Ovary (tissue), 3 donors: Measurements from ENCODE around the gene MAD1L1.

Source experiments
- EP300 ChIP-seq: sonication (generic); formaldehyde crosslinking; IDR thresholded peaks from one replicate; pipeline ENCODE4 v1.6.1; 2017; ENCODE audit warnings: antibody characterized with exemption
- TF ChIP-seq, protein P1 (sequence below), 3 donors: fragments of 450-650 bp in 2 of 3; fragments of 200-600 bp in 1 of 3; IDR thresholded peaks; one replicate each; pipeline versions ENCODE4 v1.5.1 to v1.8.0; 2016 to 2022; ENCODE audit warnings: antibody characterized with exemption in 3 of 3, mild to moderate bottlenecking in 1 of 3
- donor health status: DM: no; HTN: no; CAD: no.

DNA sequence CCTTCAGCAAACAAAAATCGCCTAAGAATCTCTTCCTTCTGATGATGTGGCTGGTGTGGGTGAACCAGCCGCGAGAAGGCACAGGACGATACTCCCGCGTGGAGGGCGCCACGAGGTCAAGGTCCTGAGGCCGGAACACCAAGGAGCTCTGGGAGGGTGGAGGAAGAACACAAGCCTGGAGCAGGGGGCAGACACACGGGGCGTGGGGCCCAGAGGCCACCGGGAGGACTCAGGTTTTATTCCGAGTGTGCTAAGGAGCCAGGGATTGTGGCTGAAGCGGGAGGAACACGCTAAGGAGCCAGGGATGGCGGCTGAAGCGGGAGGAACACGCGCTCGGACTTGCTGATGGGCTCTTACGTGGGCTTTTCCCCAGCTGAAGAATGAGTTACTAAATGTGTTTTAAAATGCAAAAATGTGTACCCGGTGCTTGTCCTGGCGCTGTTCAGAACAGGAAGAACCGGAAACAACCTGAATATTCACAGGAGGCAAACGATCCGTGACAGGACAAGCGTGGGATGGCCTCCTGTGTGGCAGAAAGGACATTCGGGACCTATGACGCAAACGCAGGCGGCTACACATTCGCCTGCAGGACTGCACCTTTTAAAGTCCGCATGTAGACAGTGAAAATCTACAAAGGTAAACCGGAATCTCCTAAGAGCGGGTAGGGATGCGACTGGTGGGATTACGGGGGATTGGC is 64.0 kb downstream of the MAD1L1 start:
- TF ChIP-seq EP300: no peak
- TF ChIP-seq, protein P1, sequence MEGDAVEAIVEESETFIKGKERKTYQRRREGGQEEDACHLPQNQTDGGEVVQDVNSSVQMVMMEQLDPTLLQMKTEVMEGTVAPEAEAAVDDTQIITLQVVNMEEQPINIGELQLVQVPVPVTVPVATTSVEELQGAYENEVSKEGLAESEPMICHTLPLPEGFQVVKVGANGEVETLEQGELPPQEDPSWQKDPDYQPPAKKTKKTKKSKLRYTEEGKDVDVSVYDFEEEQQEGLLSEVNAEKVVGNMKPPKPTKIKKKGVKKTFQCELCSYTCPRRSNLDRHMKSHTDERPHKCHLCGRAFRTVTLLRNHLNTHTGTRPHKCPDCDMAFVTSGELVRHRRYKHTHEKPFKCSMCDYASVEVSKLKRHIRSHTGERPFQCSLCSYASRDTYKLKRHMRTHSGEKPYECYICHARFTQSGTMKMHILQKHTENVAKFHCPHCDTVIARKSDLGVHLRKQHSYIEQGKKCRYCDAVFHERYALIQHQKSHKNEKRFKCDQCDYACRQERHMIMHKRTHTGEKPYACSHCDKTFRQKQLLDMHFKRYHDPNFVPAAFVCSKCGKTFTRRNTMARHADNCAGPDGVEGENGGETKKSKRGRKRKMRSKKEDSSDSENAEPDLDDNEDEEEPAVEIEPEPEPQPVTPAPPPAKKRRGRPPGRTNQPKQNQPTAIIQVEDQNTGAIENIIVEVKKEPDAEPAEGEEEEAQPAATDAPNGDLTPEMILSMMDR (IDR thresholded peaks at IDR 0.05): no peak
